ENCODE results near the gene FOXN1.

The FOXN1 gene

DNA sequence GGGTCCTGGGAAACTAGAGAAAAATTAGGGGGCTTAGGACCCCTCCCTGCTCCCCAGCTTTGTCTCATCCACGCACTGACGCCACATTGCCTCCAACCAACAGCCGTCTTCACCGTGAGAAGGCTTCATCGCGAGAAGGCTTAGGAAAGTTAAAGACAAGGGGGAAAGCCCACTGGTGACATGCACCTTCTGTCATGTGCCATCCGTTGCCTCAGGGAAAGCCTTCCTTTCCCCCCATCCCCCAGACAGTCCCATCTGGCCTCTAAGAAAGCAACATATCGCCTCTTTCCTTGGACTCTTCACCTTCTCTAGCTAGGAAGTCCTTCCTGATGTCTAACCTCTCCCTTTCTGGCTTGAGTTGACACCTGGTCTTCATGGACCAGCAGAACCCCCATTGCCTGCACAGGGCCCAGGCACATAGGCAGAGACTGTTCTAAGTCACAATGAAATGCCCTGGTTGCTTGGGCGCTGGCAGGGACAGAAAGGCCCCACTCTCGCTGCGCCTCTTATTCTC lies 2.1 kb downstream of the FOXN1 start:
- TF ChIP-seq CTCF (IDR thresholded peaks at IDR 0.05), result no peak
- H3K27ac ChIP-seq, result no peak overlapping the region
- no peak overlapping the region for H3K4me3 ChIP-seq (ENCODE audit: low read depth in 1 of 2, low read length in 1 of 2)
- no peaks in the 10 kb centered on the region for H3K4me1 ChIP-seq (ENCODE audit: control insufficient read depth in 1 of 2, insufficient read depth in 1 of 2, low read depth in 1 of 2, low read length in 1 of 2)
- H3K9me3 ChIP-seq, result no peaks in the 10 kb centered on the region
- H3K36me3 ChIP-seq, result no peaks in the 10 kb centered on the region
- H3K27me3 ChIP-seq, result peaks cover 19% of the 10 kb centered on the region

DNA sequence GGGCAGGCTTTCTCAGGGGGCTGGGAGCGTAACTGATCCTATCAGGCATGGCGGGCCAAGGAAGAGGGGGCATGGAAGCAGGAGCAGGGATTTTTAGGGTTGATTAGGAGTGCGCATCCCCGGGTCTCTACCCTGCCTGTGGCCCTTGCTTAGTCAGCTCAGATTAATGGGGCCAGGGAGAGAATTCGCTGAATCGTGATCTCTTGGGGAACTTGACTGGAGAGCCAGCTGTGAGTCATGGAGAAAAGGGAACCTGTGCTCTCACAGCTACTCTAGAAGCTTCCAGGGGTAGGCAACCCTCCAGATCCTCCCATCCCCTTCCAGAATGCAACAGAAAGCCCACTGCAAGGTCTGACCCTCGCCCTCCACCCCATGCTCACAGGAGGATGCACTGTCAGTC lies 3.6 kb downstream of the FOXN1 start:
- H3K36me3 ChIP-seq, result no peaks in the 10 kb centered on the region
- H3K4me1 ChIP-seq (ENCODE audit: control insufficient read depth in 1 of 2, insufficient read depth in 1 of 2, low read depth in 1 of 2, low read length in 1 of 2), result no peaks in the 10 kb centered on the region
- TF ChIP-seq CTCF (IDR thresholded peaks at IDR 0.05), result no peak
- H3K4me3 ChIP-seq (ENCODE audit: low read depth in 1 of 2, low read length in 1 of 2), result no peak overlapping the region
- no peak overlapping the region for H3K27ac ChIP-seq
- H3K9me3 ChIP-seq, result no peaks in the 10 kb centered on the region
- peaks cover 19% of the 10 kb centered on the region for H3K27me3 ChIP-seq

DNA sequence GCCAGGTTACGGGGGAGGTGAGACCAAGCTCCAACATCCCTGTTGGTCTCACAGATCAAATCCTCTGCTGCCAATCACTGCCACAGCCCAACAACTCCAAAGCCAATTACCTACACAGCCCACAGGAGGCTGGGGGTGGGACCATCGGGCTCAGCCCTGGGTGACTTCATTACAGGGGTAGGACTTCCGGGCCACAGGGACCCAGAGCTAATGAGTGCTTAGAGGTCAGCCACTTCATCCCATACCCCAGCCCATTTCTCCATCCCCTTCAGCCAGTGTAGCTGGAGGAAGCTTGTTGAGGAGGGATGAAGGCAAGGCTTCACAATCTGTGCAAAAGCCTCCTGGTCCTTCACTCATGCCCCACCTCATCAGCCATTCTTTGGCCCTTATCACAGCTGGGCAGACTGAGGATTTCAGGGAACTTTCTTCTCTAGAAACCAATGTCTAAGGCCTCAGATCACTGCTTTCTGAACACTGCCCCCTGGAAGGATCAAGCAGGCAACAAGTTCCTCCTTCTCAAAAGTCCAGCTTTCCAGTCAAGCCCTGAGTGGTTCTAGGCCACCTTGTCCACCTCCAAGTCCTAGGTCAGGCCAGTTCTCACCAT lies 5.8 kb downstream of the FOXN1 start:
- Histone ChIP-seq H3K4me3 (ENCODE audit: low read depth in 1 of 2, low read length in 1 of 2) (no peak overlapping the region), H3K27ac (no peak overlapping the region), H3K36me3 (no peaks in the 10 kb centered on the region), H3K9me3 (no peaks in the 10 kb centered on the region), H3K27me3 (peaks cover 19% of the 10 kb centered on the region), H3K4me1 (ENCODE audit: control insufficient read depth in 1 of 2, insufficient read depth in 1 of 2, low read depth in 1 of 2, low read length in 1 of 2) (no peaks in the 10 kb centered on the region)
- TF ChIP-seq CTCF (IDR thresholded peaks at IDR 0.05), result no peak

DNA sequence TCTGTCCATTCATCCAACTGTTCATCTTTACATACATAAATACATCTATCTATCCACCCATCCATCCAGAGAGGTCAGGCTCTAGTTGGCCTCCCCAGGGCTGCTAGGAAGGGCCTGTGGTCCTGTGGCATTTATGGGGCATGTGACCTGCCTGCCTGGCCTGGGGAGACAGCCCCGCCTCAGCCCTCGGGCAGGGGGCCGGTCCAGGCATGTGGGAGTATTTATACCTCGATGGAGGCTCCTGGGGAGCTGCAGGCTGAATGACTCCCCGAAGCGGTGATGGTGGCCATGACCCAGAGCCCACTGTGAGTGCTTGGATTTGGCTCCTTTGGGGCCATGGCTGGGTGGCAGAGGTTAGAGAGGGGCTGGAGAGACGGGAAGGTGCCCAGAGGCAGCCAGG lies 7.3 kb downstream of the FOXN1 start:
- no peak overlapping the region for H3K4me3 ChIP-seq (ENCODE audit: low read depth in 1 of 2, low read length in 1 of 2)
- H3K9me3 ChIP-seq, result no peaks in the 10 kb centered on the region
- no peak overlapping the region for H3K27ac ChIP-seq
- H3K36me3 ChIP-seq, result no peaks in the 10 kb centered on the region
- peaks cover 5% of the 10 kb centered on the region for H3K27me3 ChIP-seq
- no peak for TF ChIP-seq CTCF (IDR thresholded peaks at IDR 0.05)
- H3K4me1 ChIP-seq (ENCODE audit: control insufficient read depth in 1 of 2, insufficient read depth in 1 of 2, low read depth in 1 of 2, low read length in 1 of 2), result no peaks in the 10 kb centered on the region

DNA sequence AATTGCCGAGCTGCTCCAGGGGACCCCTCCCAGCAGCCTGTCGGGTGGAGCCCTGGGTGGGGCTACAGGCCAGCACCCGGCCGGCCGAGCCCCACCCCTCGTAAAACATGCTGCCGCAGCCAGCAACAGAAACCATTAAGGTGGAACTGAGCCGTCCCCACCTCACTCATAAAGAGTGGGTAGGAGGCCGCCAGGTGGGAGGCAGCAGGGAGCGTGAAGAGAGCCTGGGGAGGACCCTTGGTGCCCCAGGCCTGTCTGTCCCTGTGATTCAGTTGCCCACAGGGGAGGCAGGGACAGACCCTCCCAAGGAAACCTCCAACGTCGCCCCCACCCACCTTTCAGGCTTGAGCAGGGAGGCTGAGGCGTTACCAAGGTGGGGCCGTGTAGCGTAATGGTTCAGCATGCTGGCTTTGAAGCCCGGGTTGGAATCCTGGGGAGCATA lies 8.4 kb downstream of the FOXN1 start:
- H3K27me3 ChIP-seq, result peaks cover 5% of the 10 kb centered on the region
- H3K4me1 ChIP-seq (ENCODE audit: control insufficient read depth in 1 of 2, insufficient read depth in 1 of 2, low read depth in 1 of 2, low read length in 1 of 2), result no peaks in the 10 kb centered on the region
- H3K27ac ChIP-seq, result no peak overlapping the region
- H3K36me3 ChIP-seq, result no peaks in the 10 kb centered on the region
- no peak overlapping the region for H3K4me3 ChIP-seq (ENCODE audit: low read depth in 1 of 2, low read length in 1 of 2)
- TF ChIP-seq CTCF (IDR thresholded peaks at IDR 0.05), result no peak
- no peaks in the 10 kb centered on the region for H3K9me3 ChIP-seq
